K562 (cell line): Measurements from ENCODE around the gene EML2. TPM values are rescaled to one million over a fixed set of nuclear protein-coding genes. Genes with fewer than 3 reads are reported as not detected.

Experiments
- ATAC-seq: fragments of 200-7000 bp; cut with Tn5 transposase; 3 replicates; pipeline ENCODE4 v1.9.1; 2020; ENCODE audit warnings: moderate library complexity
- BruUV-seq: library from RNA; stranded (reverse); fragments of 400-500 nt; replicated peaks from 2 replicates; lab custom pipeline; 2021; lab: Mats Ljungman, UMichigan
- CTCF ChIA-PET: fragments of 300-600 bp; formaldehyde crosslinking; extraction: SDS; loops from one replicate; lab custom pipeline; 2021; ENCODE audit warnings: low intra/inter-chr PET ratio; lab: Yijun Ruan, JAX
- POLR2A ChIA-PET: fragments of 300-600, 350-650 bp; sonication (Branson Sonifier 250); formaldehyde crosslinking; extraction: SDS; loops from one replicate; lab custom pipeline; 2021; ENCODE audit warnings: antibody characterized with exemption, inconsistent platforms; lab: Yijun Ruan, JAX
- DNase-seq, 4 experiments: peaks; one replicate each; pipeline versions ENCODE4 v3.0.0 to v3.0.0-alpha.2; 2011 to 2018; ENCODE audit warnings: low spot score in 3 of 4, mixed read lengths in 3 of 4; ENCODE audit errors: extremely low read depth in 1 of 4
- FAIRE-seq: peaks from 2 replicates; lab custom pipeline; 2011; peaks lifted over from hg19 to GRCh38; lab: Jason Lieb, UNC
- H2AFZ ChIP-seq: 2 replicates; pipeline ENCODE4 v1.6.0; 2011; ENCODE audit warnings: low read depth, low read length, control low read depth, inconsistent platforms
- H3K27ac ChIP-seq: fragments of 200-600 bp; 3 replicates; pipeline ENCODE4 v1.8.0; 2011; ENCODE audit warnings: low read depth, mild to moderate bottlenecking, control low read depth, inconsistent platforms, low read length, moderate library complexity, mixed read lengths; ENCODE audit errors: extremely low read depth
- H3K27me3 ChIP-seq, 2 experiments: fragments of 300-600 bp in 1 of 2; 2 replicates in 1 of 2; 3 replicates in 1 of 2; pipeline versions ENCODE4 v1.6.0 to v1.8.0; 2011; ENCODE audit warnings: inconsistent platforms in 2 of 2, low read length in 2 of 2, mild to moderate bottlenecking in 1 of 2, mixed read lengths in 1 of 2, moderate library complexity in 1 of 2; ENCODE audit not compliant: control insufficient read depth in 2 of 2, insufficient read depth in 2 of 2
- H3K36me3 ChIP-seq: fragments of 300-600 bp; 3 replicates; pipeline ENCODE4 v1.8.0; 2011; ENCODE audit warnings: mild to moderate bottlenecking, low read length, inconsistent platforms; ENCODE audit not compliant: control insufficient read depth, insufficient read depth
- H3K4me1 ChIP-seq, 2 experiments: fragments of 200-600 bp in 1 of 2; replicated peaks in 1 of 2; 2 replicates in 1 of 2; 3 replicates in 1 of 2; pipeline versions ENCODE4 v1.5.1 to v1.8.0; 2011; ENCODE audit warnings: inconsistent platforms in 2 of 2, low read length in 2 of 2, mild to moderate bottlenecking in 1 of 2, mixed read lengths in 1 of 2, moderate library complexity in 1 of 2; ENCODE audit not compliant: control insufficient read depth in 2 of 2, insufficient read depth in 2 of 2
- H3K4me2 ChIP-seq: 2 replicates; pipeline ENCODE4 v1.6.1; 2011; ENCODE audit warnings: low read length, control low read depth, inconsistent platforms, mixed read lengths; ENCODE audit not compliant: insufficient read depth
- H3K4me3 ChIP-seq: fragments of 200-600 bp; sonication (generic), shearing (Covaris generic); 2 replicates; pipeline ENCODE4 v1.5.1; 2016; ENCODE audit warnings: control low read depth, inconsistent platforms
- H3K79me2 ChIP-seq: fragments of 200-600 bp; 3 replicates; pipeline ENCODE4 v1.8.0; 2011; ENCODE audit warnings: low read length, inconsistent platforms; ENCODE audit not compliant: control insufficient read depth, insufficient read depth
- H3K9ac ChIP-seq, 2 experiments: 2 replicates each; pipeline versions ENCODE4 v1.6.0 to v1.6.1; 2011; ENCODE audit warnings: low read depth in 2 of 2, low read length in 2 of 2, control low read depth in 1 of 2, inconsistent platforms in 1 of 2, mild to moderate bottlenecking in 1 of 2, mixed read lengths in 1 of 2; ENCODE audit not compliant: insufficient read depth in 1 of 2
- H3K9me1 ChIP-seq: one replicate; pipeline ENCODE4 v1.6.0; 2011; ENCODE audit warnings: inconsistent platforms, mild to moderate bottlenecking, low read length, moderate library complexity; ENCODE audit not compliant: control insufficient read depth, insufficient read depth
- H3K9me3 ChIP-seq: replicated peaks from 2 replicates; pipeline ENCODE4 v1.5.1; 2011; ENCODE audit warnings: low read depth, low read length, inconsistent platforms; ENCODE audit not compliant: control insufficient read depth, insufficient read depth
- H4K20me1 ChIP-seq: replicated peaks from 2 replicates; pipeline ENCODE4 v1.6.1; 2011; ENCODE audit warnings: low read length, inconsistent platforms, mixed read lengths; ENCODE audit not compliant: control insufficient read depth, insufficient read depth
- ESRRB ChIP-seq: fragments of 250-450 bp; sonication (Bioruptor Pico); IDR thresholded peaks from 2 replicates; pipeline ENCODE4 v1.5.0; 2020; ENCODE audit warnings: mild to moderate bottlenecking, moderate library complexity, borderline replicate concordance
- POLR2A ChIP-seq: fragments of 450-650 bp; conservative IDR thresholded peaks from 2 replicates; pipeline ENCODE4 v1.6.1; 2016
- POLR2G ChIP-seq: fragments of 200-400 bp; formaldehyde crosslinking; IDR thresholded peaks from 2 replicates; pipeline ENCODE4 v1.6.1; 2017; ENCODE audit warnings: low read depth, mild to moderate bottlenecking, antibody characterized with exemption, low read length, moderate library complexity
- RBFOX2 ChIP-seq: fragments of 200-400 bp; formaldehyde crosslinking; IDR thresholded peaks from 2 replicates; pipeline ENCODE4 v1.6.1; 2017; ENCODE audit warnings: low read depth, mild to moderate bottlenecking, low read length, moderate library complexity
- RBM22 ChIP-seq: fragments of 200-400 bp; formaldehyde crosslinking; IDR thresholded peaks from 2 replicates; pipeline ENCODE4 v1.6.1; 2018; ENCODE audit warnings: low read length, low read depth; ENCODE audit not compliant: poor library complexity, severe bottlenecking
- ZKSCAN1 ChIP-seq: fragments of 150-350 bp; IDR thresholded peaks from 2 replicates; pipeline ENCODE4 v1.6.1; 2016; ENCODE audit warnings: low read depth, low read length
- ZNF644 ChIP-seq: fragments of 200-800 bp; sonication (Bioruptor generic); IDR thresholded peaks from 2 replicates; pipeline ENCODE4 v1.6.1; 2016; ENCODE audit warnings: low read depth, missing genetic modification characterization, missing compliant biosample characterization
- WGBS: fragments of 100-300 bp; shearing (Covaris generic); methylation state at CpG from one replicate; pipeline ENCODE4 v1.1.6; 2016; ENCODE audit warnings: low coverage, mixed read lengths; ENCODE audit not compliant: insufficient coverage; ENCODE audit errors: missing lambda C conversion rate; 5-methylcytosine and 5-hydroxymethylcytosine counted together
- in situ Hi-C: fragments of 300-500 bp; cut with MboI; formaldehyde crosslinking; loops from 4 replicates; pipeline ENCODE4 v1.15.0; 2018; ENCODE audit warnings: inconsistent platforms, mixed read lengths
- intact Hi-C: fragments of 100-400 bp; cut with micrococcal nuclease; formaldehyde crosslinking; loops from 2 replicates; pipeline ENCODE4 v1.14.2; 2022
- polyA plus RNA-seq, 8 experiments: library from polyadenylated mRNA; depleted of rRNA in 4 of 8; stranded (reverse) in 5 of 8; unstranded in 3 of 8; fragments of >200 nt; fragmentation: Nextera tagmentation in 2 of 8; fragmentation: Illumina TruSeq in 1 of 8; extraction: Ambion mirVana in 2 of 8; extraction: Trizol in 1 of 8; gene quantifications; 2 replicates each; pipeline versions ENCODE4 v1.2.1 to v1.2.3, GENCODE V29; 2011 to 2014; ENCODE audit warnings: inconsistent platforms in 1 of 8, missing spikeins in 1 of 8
- total RNA-seq, 7 experiments: library from RNA; depleted of rRNA in 6 of 7; stranded (reverse); fragments of >200 nt in 6 of 7; fragmentation: Illumina TruSeq in 2 of 7; extraction: Trizol in 2 of 7; gene quantifications; 2 replicates each; pipeline versions ENCODE4 v1.2.1 to v1.2.3, GENCODE V29; 2011 to 2021; ENCODE audit warnings: low replicate concordance in 1 of 7
- TF ChIP-seq, protein P1 (sequence below): fragments of 250-450 bp; sonication (Bioruptor Pico); IDR thresholded peaks from 2 replicates; pipeline ENCODE4 v1.9.0; 2021; ENCODE audit warnings: mild to moderate bottlenecking
- TF ChIP-seq, protein P2 (sequence below): sonication (generic); formaldehyde crosslinking; IDR thresholded peaks from 2 replicates; pipeline ENCODE4 v1.9.0; 2022; ENCODE audit warnings: mild to moderate bottlenecking, missing genetic modification reagents
- TF ChIP-seq, protein P3 (sequence below): IDR thresholded peaks from 2 replicates; pipeline ENCODE4 v1.6.1; 2011; ENCODE audit not compliant: insufficient read length; ENCODE audit errors: extremely low read depth
- TF ChIP-seq, protein P4 (sequence below): sonication (generic); formaldehyde crosslinking; IDR thresholded peaks from 2 replicates; pipeline ENCODE4 v1.8.0; 2022; ENCODE audit warnings: mild to moderate bottlenecking, low read depth, missing genetic modification reagents

EML2 gene
- total and polyA plus RNA-seq, 9 of the 15 experiments (the other 6 are each of a cell fraction or from before 2014, with no cell fraction given): 2.6 to 69.6 (median 24.8) TPM

DNA sequence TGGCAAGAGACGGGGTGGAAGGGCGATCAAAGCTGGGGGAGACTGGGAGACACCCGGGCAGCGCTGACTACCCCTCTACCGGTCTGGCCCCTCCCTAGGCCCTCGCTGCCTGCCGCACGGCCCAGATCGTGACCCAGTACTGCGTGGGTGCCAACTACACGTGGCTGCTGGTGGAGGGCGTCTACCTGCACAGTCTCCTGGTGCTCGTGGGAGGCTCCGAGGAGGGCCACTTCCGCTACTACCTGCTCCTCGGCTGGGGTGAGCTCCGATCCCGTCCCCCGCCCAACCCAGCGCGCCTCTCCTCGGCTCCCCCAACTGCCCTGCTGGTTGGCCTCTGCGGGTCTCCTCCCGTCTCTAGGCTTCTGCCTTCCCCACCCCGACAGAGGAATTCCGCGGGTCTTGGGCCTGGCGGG lies 37.7 kb upstream of the EML2 start:
- in situ Hi-C loops: no loop called here

More for the DNA sequence above, 37.7 kb upstream of the EML2 start:
- intact Hi-C loops: no loop called here
- Histone ChIP-seq H3K4me1 (peaks cover 2 to 24% of the 10 kb centered on the region in 2 experiments; a peak in 2 of 5 replicates), H2AFZ (no peak overlapping the region), H4K20me1 (0 out of 2 replicates have a peak, but pooled peaks cover 2% of the 10 kb centered on the region), H3K9me1 (peaks cover 1% of the 10 kb centered on the region), H3K27me3 (no peaks in the 10 kb centered on the region), H3K4me3 (no peak overlapping the region), H3K9ac (no peak overlapping the region), H3K9me3 (no peaks in the 10 kb centered on the region), H3K79me2 (no peaks in the 10 kb centered on the region), H3K36me3 (peaks cover 57% of the 10 kb centered on the region), H3K27ac (no peak overlapping the region), H3K4me2 (no peak overlapping the region)
- WGBS: 93% methylated on average over 17 of the region's 28 CpGs
- no peak for ATAC-seq
- TF ChIP-seq ZKSCAN1: no peak
- TF ChIP-seq ESRRB (CRISPR knock-in tag): no peak
- peak; percentile 63 for TF ChIP-seq POLR2G
- no peak for TF ChIP-seq ZNF644 (tag)
- TF ChIP-seq, protein P1, sequence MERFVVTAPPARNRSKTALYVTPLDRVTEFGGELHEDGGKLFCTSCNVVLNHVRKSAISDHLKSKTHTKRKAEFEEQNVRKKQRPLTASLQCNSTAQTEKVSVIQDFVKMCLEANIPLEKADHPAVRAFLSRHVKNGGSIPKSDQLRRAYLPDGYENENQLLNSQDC: no peak
- TF ChIP-seq, protein P2, sequence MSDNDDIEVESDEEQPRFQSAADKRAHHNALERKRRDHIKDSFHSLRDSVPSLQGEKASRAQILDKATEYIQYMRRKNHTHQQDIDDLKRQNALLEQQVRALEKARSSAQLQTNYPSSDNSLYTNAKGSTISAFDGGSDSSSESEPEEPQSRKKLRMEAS (CRISPR knock-in tag): peak; percentile 38; the same call in 1 of the 2 replicates
- TF ChIP-seq RBFOX2: peak; percentile 56; the same call in 1 of the 2 replicates
- TF ChIP-seq, protein P3, sequence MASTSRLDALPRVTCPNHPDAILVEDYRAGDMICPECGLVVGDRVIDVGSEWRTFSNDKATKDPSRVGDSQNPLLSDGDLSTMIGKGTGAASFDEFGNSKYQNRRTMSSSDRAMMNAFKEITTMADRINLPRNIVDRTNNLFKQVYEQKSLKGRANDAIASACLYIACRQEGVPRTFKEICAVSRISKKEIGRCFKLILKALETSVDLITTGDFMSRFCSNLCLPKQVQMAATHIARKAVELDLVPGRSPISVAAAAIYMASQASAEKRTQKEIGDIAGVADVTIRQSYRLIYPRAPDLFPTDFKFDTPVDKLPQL: no peak
- peak; percentile 28 for TF ChIP-seq RBM22
- TF ChIP-seq, protein P4, sequence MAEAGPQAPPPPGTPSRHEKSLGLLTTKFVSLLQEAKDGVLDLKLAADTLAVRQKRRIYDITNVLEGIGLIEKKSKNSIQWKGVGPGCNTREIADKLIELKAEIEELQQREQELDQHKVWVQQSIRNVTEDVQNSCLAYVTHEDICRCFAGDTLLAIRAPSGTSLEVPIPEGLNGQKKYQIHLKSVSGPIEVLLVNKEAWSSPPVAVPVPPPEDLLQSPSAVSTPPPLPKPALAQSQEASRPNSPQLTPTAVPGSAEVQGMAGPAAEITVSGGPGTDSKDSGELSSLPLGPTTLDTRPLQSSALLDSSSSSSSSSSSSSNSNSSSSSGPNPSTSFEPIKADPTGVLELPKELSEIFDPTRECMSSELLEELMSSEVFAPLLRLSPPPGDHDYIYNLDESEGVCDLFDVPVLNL (CRISPR knock-in tag): no peak
- TF ChIP-seq POLR2A: 0 out of 2 replicates have a peak, but pooled peaks have one; percentile 13
- no TSS peak for BruUV-seq
- DNase-seq: no peak
- no peak for FAIRE-seq
- CTCF ChIA-PET: no interaction called here
- POLR2A ChIA-PET: interaction anchor here (2.0 to 4.1 kb wide), 2 partner anchors 12 to 14 kb away, joined by 5 to 12 read pairs; no protein-coding TSS in a partner anchor
